Activated naive CD4-positive, alpha-beta T cell treated with anti-CD3 and anti-CD28 coated beads for 36 hours (primary cell): Measurements from ENCODE around the gene GTF2IRD1. TPM values are rescaled to one million over a fixed set of nuclear protein-coding genes. Genes with fewer than 3 reads are reported as not detected.

ENCODE experiments used
- CTCF ChIA-PET: fragments of 350-600 bp; sonication (Branson Sonifier 250); formaldehyde crosslinking; loops from one replicate; lab custom pipeline; 2021; ENCODE audit warnings: antibody characterized with exemption; lab: Charles Lee
- DNase-seq: peaks from one replicate; pipeline ENCODE4 v3.0.0-alpha.2; 2020
- H3K27ac Mint-ChIP-seq: one replicate; pipeline ENCODE4 v1.8.0; 2021; ENCODE audit warnings: mild to moderate bottlenecking, mixed read lengths
- H3K27me3 Mint-ChIP-seq: one replicate; pipeline ENCODE4 v1.8.0; 2021; ENCODE audit warnings: low read depth, mixed read lengths
- H3K36me3 Mint-ChIP-seq: one replicate; pipeline ENCODE4 v1.8.0; 2021; ENCODE audit warnings: low read depth, mixed read lengths
- H3K4me1 Mint-ChIP-seq: one replicate; pipeline ENCODE4 v1.8.0; 2021; ENCODE audit warnings: low read depth, mixed read lengths
- H3K4me3 Mint-ChIP-seq: one replicate; pipeline ENCODE4 v1.8.0; 2021; ENCODE audit warnings: mild to moderate bottlenecking, moderate library complexity, mixed read lengths
- H3K9me3 Mint-ChIP-seq: one replicate; pipeline ENCODE4 v1.8.0; 2021; ENCODE audit warnings: mixed read lengths
- intact Hi-C: fragments of 100-400 bp; cut with micrococcal nuclease; formaldehyde crosslinking; loops from one replicate; pipeline ENCODE4 v1.15.1; 2023
- total RNA-seq, 2 experiments: library from RNA; stranded (reverse); gene quantifications; one replicate each; pipeline ENCODE4 v1.2.3, GENCODE V29; 2021

The GTF2IRD1 gene
- total RNA-seq, 2 experiments from 2014 or later: 2.9 to 5.5 TPM

DNA sequence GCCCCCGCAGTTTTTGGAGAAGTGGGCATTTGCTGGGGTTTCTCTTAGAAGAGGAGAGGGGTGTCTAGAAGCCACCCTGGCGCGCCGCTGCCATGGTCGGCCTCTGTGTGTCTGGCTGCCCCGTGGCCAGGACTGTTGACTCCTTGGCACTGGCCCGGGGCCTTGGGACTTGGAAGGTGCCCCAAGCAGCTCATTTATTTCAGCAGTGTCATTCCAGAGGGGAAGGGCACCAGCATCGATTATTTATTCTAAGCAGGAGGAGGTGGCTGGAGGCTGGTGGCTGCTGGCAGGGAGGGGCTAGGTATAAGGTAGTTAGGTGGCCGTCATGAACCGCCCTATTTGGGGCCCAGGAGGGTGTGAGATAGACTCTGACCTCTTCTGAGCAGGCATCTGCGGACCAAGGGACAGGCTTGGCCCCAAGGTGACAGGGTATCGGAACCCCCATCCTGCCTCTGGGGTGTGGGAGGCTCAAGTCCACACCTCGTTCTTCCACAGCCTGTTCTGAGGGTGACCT lies 1.6 kb downstream of the GTF2IRD1 start:
- no peak for DNase-seq
- Mint-ChIP-seq H3K36me3 (no peaks in the 10 kb centered on the region), H3K4me3 (peak overlapping the region; percentile 50), H3K9me3 (no peaks in the 10 kb centered on the region), H3K4me1 (peaks cover 12% of the 10 kb centered on the region), H3K27ac (no peak overlapping the region), H3K27me3 (no peaks in the 10 kb centered on the region)
- intact Hi-C loops: no loop called here
- CTCF ChIA-PET: no interaction called here

DNA sequence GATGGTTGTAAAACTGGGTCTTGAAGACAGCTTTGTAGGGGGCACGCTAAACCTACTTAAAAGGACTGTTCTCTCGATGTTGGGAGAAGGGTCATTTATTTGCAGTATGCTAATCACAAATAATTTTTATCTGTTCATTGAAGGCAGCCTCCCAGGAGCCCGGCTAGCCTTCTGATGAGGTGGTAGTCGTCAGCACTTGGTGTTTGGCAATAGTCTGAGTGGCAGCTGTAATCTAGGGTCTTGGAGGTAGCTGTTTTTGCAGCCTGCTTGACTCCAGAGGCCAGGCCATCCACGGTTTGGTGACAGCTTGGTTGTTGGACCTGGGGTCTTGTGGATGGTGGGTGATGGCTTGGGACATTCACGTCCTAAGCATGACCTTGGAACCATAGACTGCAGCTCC lies 2.2 kb downstream of the GTF2IRD1 start:
- no peaks in the 10 kb centered on the region for H3K27me3 Mint-ChIP-seq
- no peak overlapping the region for H3K27ac Mint-ChIP-seq
- CTCF ChIA-PET: no interaction called here
- peaks cover 12% of the 10 kb centered on the region for H3K4me1 Mint-ChIP-seq
- no peaks in the 10 kb centered on the region for H3K9me3 Mint-ChIP-seq
- no peaks in the 10 kb centered on the region for H3K36me3 Mint-ChIP-seq
- DNase-seq: no peak
- no peak overlapping the region for H3K4me3 Mint-ChIP-seq
- intact Hi-C loops: no loop called here

DNA sequence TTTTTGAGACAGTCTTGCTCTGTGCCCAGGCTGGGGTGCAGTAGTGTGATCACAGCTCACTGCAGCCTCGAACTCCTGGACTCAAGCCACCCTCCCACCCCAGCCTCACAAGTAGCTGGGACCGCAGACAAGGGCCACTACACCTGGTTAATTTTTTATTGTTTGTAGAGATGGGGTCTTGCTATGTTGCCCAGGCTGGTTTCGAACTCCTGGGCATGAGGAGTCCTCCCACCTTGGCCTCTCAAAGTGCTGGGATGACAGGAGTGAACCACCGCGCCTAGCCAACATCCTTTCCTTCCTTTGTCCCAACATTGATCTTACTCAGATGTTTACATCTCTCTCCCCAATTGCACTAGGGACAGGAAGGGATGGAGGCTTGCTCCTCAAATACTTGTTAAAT lies 3.3 kb downstream of the GTF2IRD1 start:
- peaks cover 10% of the 10 kb centered on the region for H3K4me1 Mint-ChIP-seq
- no peak overlapping the region for H3K27ac Mint-ChIP-seq
- intact Hi-C loops: no loop called here
- H3K36me3 Mint-ChIP-seq: no peaks in the 10 kb centered on the region
- no peaks in the 10 kb centered on the region for H3K9me3 Mint-ChIP-seq
- no peak overlapping the region for H3K4me3 Mint-ChIP-seq
- CTCF ChIA-PET: no interaction called here
- no peak for DNase-seq
- no peaks in the 10 kb centered on the region for H3K27me3 Mint-ChIP-seq

DNA sequence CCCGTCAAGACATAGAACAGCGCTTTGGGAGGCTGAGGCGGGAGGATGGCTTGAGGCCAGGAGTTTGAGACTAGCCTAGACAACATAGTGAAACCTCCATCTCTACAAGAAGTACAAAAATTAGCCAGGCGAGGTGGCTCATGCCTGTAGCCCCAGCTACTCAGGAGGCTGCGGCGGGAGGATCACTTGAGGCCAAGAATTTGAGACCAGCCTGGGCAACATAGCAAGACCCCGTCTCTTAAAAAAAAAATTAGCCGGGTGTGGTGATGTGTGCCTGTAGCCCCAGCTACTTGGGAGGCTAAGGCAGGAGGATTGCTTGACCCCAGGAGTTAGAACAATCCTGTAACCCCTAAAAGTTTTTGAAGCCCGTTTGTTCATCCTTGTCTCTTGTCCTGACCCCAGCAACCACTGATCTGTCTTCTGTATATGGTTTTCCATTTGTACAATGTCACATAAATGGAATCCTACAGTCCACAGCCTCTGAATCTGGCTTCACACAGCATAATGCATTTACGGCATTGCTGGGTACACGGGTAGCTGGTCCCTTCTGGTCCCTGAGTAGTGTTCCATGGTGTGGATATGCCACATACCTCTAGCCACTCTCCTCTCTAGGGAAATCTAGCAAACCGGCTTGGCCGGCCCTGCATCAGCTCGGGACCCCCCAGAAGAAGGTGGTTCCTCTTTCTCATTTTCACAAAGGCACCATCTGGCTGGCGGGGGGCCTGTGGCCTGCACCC lies 8.4 kb downstream of the GTF2IRD1 start:
- intact Hi-C loops: no loop called here
- CTCF ChIA-PET: interaction anchor here (0.7 kb wide), 1 partner anchor 107 kb away, joined by 3 read pairs; no protein-coding TSS in a partner anchor
- no peak overlapping the region for H3K4me3 Mint-ChIP-seq

DNA sequence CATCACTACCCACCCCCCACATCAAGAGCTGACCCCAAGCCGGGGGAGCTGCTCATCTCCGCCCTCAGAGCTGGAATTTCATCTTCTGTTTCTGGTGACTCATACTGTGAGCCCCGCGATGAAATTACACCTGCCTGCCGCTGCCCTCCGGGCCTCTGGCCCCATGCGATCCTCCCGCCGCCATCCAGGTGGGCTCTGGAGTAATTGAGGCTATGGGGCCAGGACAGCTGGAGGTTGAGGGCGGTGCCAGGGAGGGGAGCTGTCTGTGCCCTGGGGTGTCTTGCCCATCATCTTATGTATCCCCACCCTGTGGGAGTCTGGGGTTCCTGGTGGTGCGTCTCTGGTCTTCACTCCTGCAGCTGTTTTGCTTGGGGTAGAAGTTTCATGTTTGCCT lies 9.0 kb downstream of the GTF2IRD1 start:
- CTCF ChIA-PET: interaction anchor here (0.7 to 0.9 kb wide), 2 partner anchors 108 to 115 kb away, joined by 3 read pairs; no protein-coding TSS in a partner anchor
- Mint-ChIP-seq H3K27me3 (no peaks in the 10 kb centered on the region), H3K4me3 (no peak overlapping the region), H3K36me3 (no peaks in the 10 kb centered on the region), H3K4me1 (peaks cover 4% of the 10 kb centered on the region), H3K9me3 (no peaks in the 10 kb centered on the region), H3K27ac (no peak overlapping the region)
- intact Hi-C loops: no loop called here
- no peak for DNase-seq

More for the DNA sequence above, 8.4 kb downstream of the GTF2IRD1 start:
- H3K4me1 Mint-ChIP-seq: peaks cover 4% of the 10 kb centered on the region
- H3K27me3 Mint-ChIP-seq: no peaks in the 10 kb centered on the region
- no peak overlapping the region for H3K27ac Mint-ChIP-seq
- H3K36me3 Mint-ChIP-seq: no peaks in the 10 kb centered on the region
- no peaks in the 10 kb centered on the region for H3K9me3 Mint-ChIP-seq
- DNase-seq: no peak

DNA sequence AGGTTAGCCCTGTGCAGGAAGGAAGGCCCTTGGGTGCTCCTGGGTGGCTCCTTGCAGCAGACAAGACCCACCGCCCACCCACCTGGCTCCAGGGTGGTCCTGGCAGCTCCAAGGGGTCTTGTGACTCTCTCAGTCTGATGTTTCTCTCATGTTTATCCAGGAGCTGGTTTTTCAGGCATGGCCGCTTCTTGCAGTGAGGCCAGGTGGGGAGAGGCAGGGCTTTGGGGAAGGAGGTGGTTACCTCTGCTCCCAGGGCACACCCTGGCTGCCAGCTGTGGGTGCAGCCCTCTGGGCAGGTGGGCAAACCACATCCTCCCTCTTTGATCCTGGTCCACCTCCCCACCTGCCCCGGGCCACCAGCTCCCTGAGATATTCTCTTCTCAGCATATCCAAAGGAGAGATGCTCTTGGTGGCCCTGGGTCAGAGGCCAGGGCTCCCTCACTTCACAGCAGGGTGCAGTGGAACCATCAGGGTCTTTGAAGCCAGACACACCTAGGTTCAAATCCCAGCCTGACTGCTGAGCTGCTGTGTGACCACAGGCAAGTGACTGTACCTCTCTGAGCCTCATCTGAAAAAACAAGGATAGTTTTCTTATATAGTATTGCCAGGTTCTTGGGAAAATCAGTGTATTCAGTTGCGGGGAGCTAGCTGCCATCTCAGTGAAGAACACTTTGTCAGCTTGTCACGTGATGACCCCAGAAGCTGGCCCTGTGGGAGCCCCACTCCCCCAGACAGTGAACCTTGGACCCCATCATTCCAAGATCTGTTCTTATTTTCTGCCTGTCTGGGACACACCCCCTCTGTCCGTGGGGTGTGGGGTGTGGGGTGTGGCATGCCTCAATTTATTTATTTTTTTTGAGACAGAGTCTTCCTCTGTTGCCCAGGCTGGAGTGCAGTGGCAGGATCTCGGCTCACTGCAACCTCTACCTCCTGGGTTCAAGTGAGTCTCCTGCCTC lies 11.5 kb downstream of the GTF2IRD1 start:
- no peak for DNase-seq
- CTCF ChIA-PET: interaction anchor here (1.5 kb wide), 1 partner anchor 47 kb away, joined by 5 read pairs; no protein-coding TSS in a partner anchor
- intact Hi-C loops: no loop called here

DNA sequence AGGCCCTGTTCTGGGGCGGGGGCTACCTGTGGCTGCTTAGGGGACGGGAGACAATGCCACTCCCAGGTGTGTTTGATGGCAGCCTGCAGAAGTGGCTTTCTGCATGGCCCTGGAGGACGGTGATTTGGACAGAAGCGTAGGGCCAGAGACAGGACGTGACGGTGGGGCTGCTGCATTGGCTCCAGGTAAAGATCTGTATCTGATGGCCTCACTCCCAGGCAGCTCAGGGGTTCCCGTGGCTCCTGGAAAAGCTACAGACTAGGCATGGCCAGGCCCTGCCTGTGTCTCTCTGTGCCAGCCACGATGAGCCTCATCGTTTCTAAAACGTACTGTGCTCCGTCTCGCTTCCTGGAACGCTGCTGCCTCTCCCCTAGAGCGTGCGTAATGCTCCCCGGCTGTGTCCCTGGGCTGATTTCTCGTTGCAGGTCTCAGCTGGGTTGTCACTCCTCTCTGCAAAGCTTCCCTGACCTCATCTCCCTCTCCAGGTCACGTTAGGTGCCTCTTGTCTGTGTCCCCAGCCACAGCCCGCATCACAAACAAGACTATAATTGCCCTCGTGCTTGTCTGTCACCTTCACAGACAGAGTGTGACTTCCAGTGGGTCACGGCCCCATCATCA lies 12.6 kb downstream of the GTF2IRD1 start:
- intact Hi-C loops: no loop called here
- H3K4me1 Mint-ChIP-seq: peaks cover 4% of the 10 kb centered on the region
- no peak for DNase-seq
- no peaks in the 10 kb centered on the region for H3K9me3 Mint-ChIP-seq
- H3K27ac Mint-ChIP-seq: no peak overlapping the region
- no peaks in the 10 kb centered on the region for H3K27me3 Mint-ChIP-seq
- CTCF ChIA-PET: interaction anchor here (1.5 kb wide), 1 partner anchor 48 kb away, joined by 5 read pairs; no protein-coding TSS in a partner anchor
- no peak overlapping the region for H3K4me3 Mint-ChIP-seq
- H3K36me3 Mint-ChIP-seq: no peaks in the 10 kb centered on the region

More for the DNA sequence above, 11.5 kb downstream of the GTF2IRD1 start:
- no peaks in the 10 kb centered on the region for H3K27me3 Mint-ChIP-seq
- no peak overlapping the region for H3K4me3 Mint-ChIP-seq
- H3K4me1 Mint-ChIP-seq: peaks cover 4% of the 10 kb centered on the region
- H3K9me3 Mint-ChIP-seq: no peaks in the 10 kb centered on the region
- H3K36me3 Mint-ChIP-seq: no peaks in the 10 kb centered on the region
- no peak overlapping the region for H3K27ac Mint-ChIP-seq

DNA sequence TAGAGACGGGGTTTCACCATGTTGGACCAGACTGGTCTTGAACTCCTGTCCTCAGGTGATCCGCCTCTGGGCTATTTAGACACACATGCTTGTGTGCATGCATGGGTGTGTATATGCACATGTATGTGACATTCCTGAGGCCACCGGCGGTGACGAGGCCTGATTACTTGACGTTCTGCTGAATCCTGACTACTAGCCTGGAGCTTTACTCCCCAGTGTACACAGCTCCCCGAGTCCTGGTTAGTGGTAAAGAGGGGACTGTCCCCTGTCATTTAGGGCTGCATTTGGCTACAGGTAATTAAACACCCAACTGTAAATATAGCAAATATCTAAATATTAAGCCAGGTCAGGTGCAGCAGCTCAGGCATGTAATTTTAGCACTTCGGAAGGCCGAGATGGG lies 14.2 kb downstream of the GTF2IRD1 start:
- no peak overlapping the region for H3K27ac Mint-ChIP-seq
- no peak overlapping the region for H3K4me3 Mint-ChIP-seq
- intact Hi-C loops: no loop called here
- H3K9me3 Mint-ChIP-seq: no peaks in the 10 kb centered on the region
- CTCF ChIA-PET: interaction anchor here (0.7 to 1.3 kb wide), 2 partner anchors 67 to 99 kb away, joined by 3 to 4 read pairs; no protein-coding TSS in a partner anchor
- H3K36me3 Mint-ChIP-seq: no peaks in the 10 kb centered on the region
- peaks cover 4% of the 10 kb centered on the region for H3K4me1 Mint-ChIP-seq
- H3K27me3 Mint-ChIP-seq: no peaks in the 10 kb centered on the region
- DNase-seq: no peak

DNA sequence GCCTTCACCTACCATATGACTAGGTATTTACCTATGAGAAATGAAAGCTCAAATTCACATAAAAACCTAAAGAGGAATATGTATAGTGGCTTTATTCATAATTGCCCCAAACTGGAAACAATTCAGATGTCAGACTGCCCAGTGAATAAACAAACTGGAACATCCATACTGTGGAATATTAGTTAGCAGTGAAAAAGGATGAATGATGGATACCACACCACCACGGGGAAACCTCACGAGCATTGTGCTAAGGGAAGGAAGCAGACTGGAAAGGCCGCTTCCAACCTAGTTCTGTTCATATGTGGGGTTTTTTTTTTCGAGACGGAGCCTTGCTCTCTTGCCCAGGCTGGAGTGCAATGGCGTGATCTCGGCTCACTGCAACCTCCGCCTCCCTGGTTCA lies 16.8 kb downstream of the GTF2IRD1 start:
- Mint-ChIP-seq H3K27ac (no peak overlapping the region), H3K4me3 (no peak overlapping the region), H3K27me3 (no peaks in the 10 kb centered on the region), H3K4me1 (no peaks in the 10 kb centered on the region), H3K9me3 (no peaks in the 10 kb centered on the region), H3K36me3 (no peaks in the 10 kb centered on the region)
- intact Hi-C loops: no loop called here
- CTCF ChIA-PET: interaction anchor here (0.7 kb wide), 1 partner anchor 398 kb away, joined by 3 read pairs; no protein-coding TSS in a partner anchor
- DNase-seq: no peak

DNA sequence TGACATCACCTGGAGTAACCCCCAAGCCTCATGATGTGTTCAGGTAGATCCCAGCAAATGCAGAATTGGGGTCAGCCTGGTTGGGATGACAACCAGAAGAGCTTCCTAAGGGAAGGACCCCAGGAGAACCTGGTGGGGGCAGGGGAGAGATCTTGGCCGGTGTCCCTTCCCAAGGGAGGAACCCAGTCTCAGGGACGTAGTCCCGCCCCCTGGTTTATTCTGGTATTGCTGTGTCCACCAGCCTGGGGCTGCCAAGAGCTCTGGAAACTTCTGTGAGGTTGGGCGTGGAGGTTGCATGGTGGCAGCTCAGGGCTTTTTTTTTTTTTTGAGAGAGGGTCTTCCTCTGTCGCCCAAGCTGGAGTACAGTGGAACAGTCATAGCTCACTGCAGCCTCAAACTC lies 19.4 kb downstream of the GTF2IRD1 start:
- intact Hi-C loops: no loop called here
- no peak overlapping the region for H3K4me3 Mint-ChIP-seq
- DNase-seq: no peak
- no peaks in the 10 kb centered on the region for H3K9me3 Mint-ChIP-seq
- CTCF ChIA-PET: interaction anchor here (0.7 kb wide), 1 partner anchor 866 kb away, joined by 3 read pairs; no protein-coding TSS in a partner anchor
- no peak overlapping the region for H3K27ac Mint-ChIP-seq
- H3K36me3 Mint-ChIP-seq: no peaks in the 10 kb centered on the region
- H3K4me1 Mint-ChIP-seq: no peaks in the 10 kb centered on the region
- peaks cover 2% of the 10 kb centered on the region for H3K27me3 Mint-ChIP-seq

DNA sequence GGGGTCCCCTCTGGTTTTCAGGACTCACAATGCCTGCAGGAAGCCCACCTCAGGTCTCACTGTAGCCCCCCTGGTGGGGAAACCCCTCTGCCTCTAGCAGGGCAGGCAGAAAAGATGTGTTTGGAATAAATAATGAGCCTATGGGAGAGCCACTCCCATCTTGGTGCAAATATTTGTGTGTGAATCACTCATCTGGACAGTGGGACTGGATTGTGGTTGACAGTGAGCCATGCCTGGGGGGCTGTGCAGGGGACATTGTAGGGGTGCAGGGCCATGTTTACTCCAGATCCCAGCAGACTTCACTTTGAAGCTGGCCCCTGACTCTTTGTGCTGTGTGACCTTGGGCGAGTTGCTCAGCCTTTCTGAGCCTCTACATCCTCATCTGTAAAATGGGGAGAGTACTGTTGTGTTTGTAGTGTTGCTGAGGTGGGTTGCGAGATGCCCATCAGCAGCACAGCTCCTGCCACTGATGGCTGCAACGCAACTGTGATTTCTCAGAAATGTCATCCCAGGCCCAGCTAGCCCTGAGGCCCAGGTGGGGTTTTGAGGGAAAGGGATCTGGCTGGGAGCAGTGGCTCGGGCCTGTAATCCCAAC lies 20.7 kb downstream of the GTF2IRD1 start:
- Mint-ChIP-seq H3K27me3 (peaks cover 3% of the 10 kb centered on the region), H3K9me3 (no peaks in the 10 kb centered on the region), H3K36me3 (no peaks in the 10 kb centered on the region), H3K27ac (no peak overlapping the region), H3K4me1 (no peaks in the 10 kb centered on the region), H3K4me3 (no peak overlapping the region)
- DNase-seq: no peak
- intact Hi-C loops: no loop called here
- CTCF ChIA-PET: no interaction called here
